Tongue (tissue), 2 donors: ENCODE measurements around the gene ARHGAP29. TPM values are rescaled to one million over a fixed set of nuclear protein-coding genes. Genes with fewer than 3 reads are reported as not detected.
A peak's percentile ranks its signal among the peaks of the same experiment; 100 is the strongest.

ENCODE experiments used
- DNase-seq: peaks from one replicate; pipeline ENCODE4 v3.0.0-alpha.2; 2015
- total RNA-seq: library from RNA; depleted of rRNA; stranded (reverse); fragments of >200 nt; gene quantifications from one replicate; pipeline ENCODE4 v1.2.3, GENCODE V29; 2014

Gene ARHGAP29
- total RNA-seq, 1 donor from 2014 or later: 59.6 TPM

- DNase-seq: no peak
These were observed 2.8 kb downstream of the ARHGAP29 start for GRCh38 chr1:94234615-94235014.

GRCh38 chr1:94231746-94232145 lies 5.6 kb downstream of the ARHGAP29 start:
- no peak for DNase-seq

- DNase-seq: no peak
These were observed 6.5 kb downstream of the ARHGAP29 start for GRCh38 chr1:94230920-94231319.

- DNase-seq: no peak
These were observed 8.6 kb downstream of the ARHGAP29 start for GRCh38 chr1:94228640-94229375.

GRCh38 chr1:94227624-94228023 lies 9.8 kb downstream of the ARHGAP29 start:
- DNase-seq: no peak

GRCh38 chr1:94225845-94226244 lies 11.5 kb downstream of the ARHGAP29 start:
- no peak for DNase-seq

- no peak for DNase-seq
These were observed 19.1 kb downstream of the ARHGAP29 start for GRCh38 chr1:94218332-94218731.

GRCh38 chr1:94215955-94216354 lies 21.4 kb downstream of the ARHGAP29 start:
- no peak for DNase-seq

- DNase-seq: no peak
These were observed 27.4 kb downstream of the ARHGAP29 start for GRCh38 chr1:94209982-94210381.

- no peak for DNase-seq
These were observed 28.0 kb downstream of the ARHGAP29 start for GRCh38 chr1:94209425-94209824.

GRCh38 chr1:94207695-94208094 lies 29.7 kb downstream of the ARHGAP29 start:
- DNase-seq: no peak

GRCh38 chr1:94205639-94206038 lies 31.7 kb downstream of the ARHGAP29 start:
- no peak for DNase-seq

- DNase-seq: peak; percentile 20
These were observed 35.1 kb downstream of the ARHGAP29 start for GRCh38 chr1:94202241-94202640.

- no peak for DNase-seq
These were observed 38.0 kb downstream of the ARHGAP29 start for GRCh38 chr1:94199398-94199797.

GRCh38 chr1:94194079-94194865 lies 43.1 kb downstream of the ARHGAP29 start:
- DNase-seq: no peak

- no peak for DNase-seq
These were observed 44.3 kb downstream of the ARHGAP29 start for GRCh38 chr1:94193128-94193527.

- no peak for DNase-seq
These were observed 46.2 kb downstream of the ARHGAP29 start for GRCh38 chr1:94191216-94191615.

GRCh38 chr1:94186946-94187345 lies 50.4 kb downstream of the ARHGAP29 start:
- no peak for DNase-seq

GRCh38 chr1:94183197-94183815 lies 54.1 kb downstream of the ARHGAP29 start:
- no peak for DNase-seq

- no peak for DNase-seq
These were observed 55.2 kb downstream of the ARHGAP29 start for GRCh38 chr1:94182191-94182590.

- no peak for DNase-seq
These were observed 56.7 kb downstream of the ARHGAP29 start for GRCh38 chr1:94180650-94181049.

- no peak for DNase-seq
These were observed 58.5 kb downstream of the ARHGAP29 start for GRCh38 chr1:94178901-94179300.

- peak; percentile 30 for DNase-seq
These were observed 68.3 kb downstream of the ARHGAP29 start for GRCh38 chr1:94169126-94169525.
